Brain microvascular endothelial cell (primary cell): ENCODE data around the gene CARD14.
A peak's percentile ranks its signal among the peaks of the same experiment; 100 is the strongest.

ENCODE experiments used
- DNase-seq: peaks from one replicate; pipeline ENCODE4 v3.0.0-alpha.2; 2020
- H3K27ac ChIP-seq: fragments of 250-450 bp; sonication (Bioruptor Pico); 2 replicates; pipeline ENCODE4 v1.5.1; 2020; ENCODE audit warnings: mild to moderate bottlenecking, moderate library complexity
- H3K27me3 ChIP-seq: fragments of 250-450 bp; sonication (Bioruptor Pico); replicated peaks from 2 replicates; pipeline ENCODE4 v1.5.1; 2020; ENCODE audit warnings: mild to moderate bottlenecking
- H3K36me3 ChIP-seq: fragments of 250-450 bp; sonication (Bioruptor Pico); replicated peaks from 2 replicates; pipeline ENCODE4 v1.5.1; 2020; ENCODE audit warnings: mild to moderate bottlenecking
- H3K4me3 ChIP-seq: 2 replicates; pipeline ENCODE4 v1.5.1; 2011; ENCODE audit warnings: low read depth, mild to moderate bottlenecking, control low read depth, low read length, moderate library complexity
- CTCF ChIP-seq: IDR thresholded peaks from 2 replicates; pipeline ENCODE4 v1.5.1; 2011; ENCODE audit warnings: low read depth, mild to moderate bottlenecking, moderate library complexity, low read length, control low read depth, inconsistent platforms; ENCODE audit errors: missing control alignments
- in situ Hi-C: cut with HindIII; loops from 2 replicates; pipeline ENCODE4 v1.10.0; 2017; ENCODE audit warnings: low sequenced_read_pairs, low pct_ligation_motif_present

The CARD14 gene

DNA sequence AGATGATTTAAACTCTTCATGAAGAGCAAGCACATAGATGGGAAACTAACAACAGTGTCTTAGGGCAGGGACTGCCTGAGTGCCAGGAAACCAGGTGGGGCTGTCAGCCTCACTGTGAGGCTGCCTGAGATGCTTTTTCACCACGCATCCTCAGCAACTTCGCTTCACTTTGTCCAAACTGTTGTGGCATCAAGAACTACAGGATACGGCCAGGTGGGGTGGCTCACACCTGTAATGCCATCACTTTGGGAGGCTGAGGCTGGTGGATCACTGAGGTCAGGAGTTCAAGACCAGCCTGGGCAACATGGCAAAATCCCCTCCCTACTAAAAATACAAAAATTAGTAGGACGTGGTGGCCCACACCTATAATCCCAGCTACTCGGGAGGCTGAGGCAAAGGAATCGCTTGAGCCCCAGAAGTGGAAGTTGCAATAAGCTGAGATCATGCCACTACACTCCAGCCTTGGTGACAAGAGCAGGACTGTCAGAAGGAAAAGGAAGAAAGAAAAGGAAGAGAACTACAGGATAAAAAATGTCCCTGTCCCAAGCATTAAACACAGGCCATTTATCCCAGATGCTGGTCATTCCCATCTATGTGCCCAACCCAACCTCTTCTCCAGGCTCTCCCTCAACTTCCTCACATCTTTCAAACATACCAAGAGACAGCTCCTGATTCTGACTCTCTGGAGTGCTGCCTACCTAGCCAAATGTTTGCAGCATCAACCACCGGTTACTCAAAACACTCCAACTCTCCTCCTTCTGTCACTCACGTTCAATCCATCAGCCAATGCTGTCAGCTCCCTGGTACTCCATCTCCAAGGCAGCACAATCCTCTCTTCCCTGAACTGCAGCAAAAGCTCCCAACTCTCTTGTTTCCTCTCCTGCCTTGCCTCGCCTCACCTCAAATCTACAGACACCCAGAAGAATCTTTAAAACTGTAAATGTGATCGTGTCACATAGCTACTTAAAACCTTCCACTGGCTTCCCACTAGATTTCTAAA, 24.5 kb upstream of the CARD14 start:
- no peaks in the 10 kb centered on the region for H3K27me3 ChIP-seq
- no peak for DNase-seq
- in situ Hi-C loops: no loop called here
- H3K4me3 ChIP-seq: peak overlapping the region; percentile 96
- H3K27ac ChIP-seq: no peak overlapping the region
- no peak for TF ChIP-seq CTCF
- H3K36me3 ChIP-seq: peaks cover 29% of the 10 kb centered on the region

DNA sequence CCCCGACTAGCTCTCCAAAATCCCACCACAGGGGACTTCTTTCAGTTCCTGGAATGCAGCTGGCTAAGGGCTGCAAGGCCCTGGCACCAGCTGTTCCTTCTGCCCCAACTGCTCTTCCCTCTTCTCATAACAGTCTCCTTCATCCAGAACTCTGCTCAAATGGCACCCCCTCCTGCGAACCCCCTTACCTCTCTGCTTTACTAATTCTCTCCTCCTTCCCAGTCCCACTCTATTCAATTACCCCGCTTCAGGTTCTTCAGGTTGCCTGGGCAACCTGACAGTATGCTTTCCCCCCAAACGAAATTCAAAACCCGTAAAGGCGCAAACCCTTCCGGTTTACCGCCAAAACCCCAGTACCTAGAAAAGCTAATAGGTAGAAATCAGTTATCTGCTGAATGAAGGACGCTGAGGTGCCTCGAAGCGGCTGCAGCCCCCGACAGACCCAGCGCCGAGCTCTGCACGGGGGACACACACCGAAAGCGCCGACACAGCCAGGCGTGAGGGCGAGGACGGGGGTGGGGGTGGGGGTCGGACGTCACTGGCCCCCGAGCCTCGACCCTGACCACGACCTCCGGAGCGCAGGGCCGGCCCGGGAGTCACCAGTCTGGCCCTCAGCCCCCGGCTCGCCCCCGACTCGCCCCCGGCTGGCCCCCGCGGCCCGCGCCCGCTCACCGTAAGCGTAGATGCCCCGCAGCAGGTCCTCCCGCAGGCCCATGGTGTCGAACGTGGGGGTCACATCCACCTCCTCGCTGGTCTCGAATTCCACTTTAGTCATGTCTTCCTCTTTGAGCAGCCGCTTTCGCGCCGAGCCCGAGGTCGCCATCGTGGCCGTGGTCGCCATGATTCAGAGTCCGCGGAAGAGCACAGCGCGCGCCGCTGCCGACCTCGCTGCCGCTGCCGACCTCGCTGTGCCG, 23.5 kb upstream of the CARD14 start:
- Histone ChIP-seq H3K27me3 (no peaks in the 10 kb centered on the region), H3K4me3 (peak overlapping the region; percentile 96), H3K27ac (peak overlapping the region; percentile 93), H3K36me3 (peaks cover 24% of the 10 kb centered on the region)
- TF ChIP-seq CTCF: no peak
- no peak for DNase-seq
- in situ Hi-C loops: no loop called here

GRCh38 chr17:80147035-80147822, 22.6 kb upstream of the CARD14 start, which contains the start of gene EIF4A3:
Gene EIF4A3 (minus strand): TSS chr17:80147128. CDS start chr17:80146961, 167 bp downstream.
- in situ Hi-C loops: no loop called here
- peak within 1 kb of the TSS; percentile 96 for H3K4me3 ChIP-seq
- no peaks in the 10 kb centered on the region for H3K27me3 ChIP-seq
- peak within 1 kb of the TSS; percentile 93 for H3K27ac ChIP-seq
- peaks cover 18% of the 10 kb centered on the region for H3K36me3 ChIP-seq
- no peak for TF ChIP-seq CTCF
- peak; percentile 98 for DNase-seq

DNA sequence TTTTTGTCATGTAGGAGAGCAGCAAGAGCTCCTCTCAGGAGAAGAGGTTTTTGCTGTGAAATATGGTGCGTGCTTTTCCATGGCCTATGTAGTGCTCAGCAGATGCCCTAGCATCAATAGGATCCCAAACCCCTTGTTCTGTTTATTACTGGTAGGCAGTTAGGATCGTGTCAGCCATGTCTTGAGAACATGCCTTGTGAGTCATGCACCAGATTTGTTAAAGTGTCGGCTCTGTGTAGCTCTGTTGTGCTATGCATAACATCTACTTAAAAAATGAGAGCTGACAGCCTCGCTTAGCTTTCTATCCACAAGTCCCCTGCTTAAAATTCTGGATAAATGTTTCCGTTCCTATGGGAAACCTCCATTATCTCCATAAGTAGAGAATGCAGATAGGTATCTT, 18.5 kb upstream of the CARD14 start:
- no peaks in the 10 kb centered on the region for H3K27me3 ChIP-seq
- no peaks in the 10 kb centered on the region for H3K36me3 ChIP-seq
- peak overlapping the region; percentile 37 for H3K27ac ChIP-seq
- DNase-seq: peak; percentile 55
- no peak overlapping the region for H3K4me3 ChIP-seq
- in situ Hi-C loops: no loop called here
- TF ChIP-seq CTCF: no peak

GRCh38 chr17:80152081-80152702, 17.6 kb upstream of the CARD14 start:
- no peak overlapping the region for H3K4me3 ChIP-seq
- no peaks in the 10 kb centered on the region for H3K36me3 ChIP-seq
- H3K27me3 ChIP-seq: no peaks in the 10 kb centered on the region
- TF ChIP-seq CTCF: no peak
- H3K27ac ChIP-seq: peak overlapping the region; percentile 37
- in situ Hi-C loops: no loop called here
- DNase-seq: peak; percentile 42
